ENCODE results near the gene ASAP3.

- TF ChIP-seq EZH2 (IDR thresholded peaks at IDR 0.05) (no peak), CTCF (IDR thresholded peaks at IDR 0.05) (no peak), EZH2phosphoT487 (IDR thresholded peaks at IDR 0.05) (no peak)
Measured at GRCh38 chr1:23529146-23530086, 45.4 kb upstream of the ASAP3 start.

Measured in neural progenitor cell (in vitro differentiated cells).